ENCODE data around the gene ITPR2. TPM values are rescaled to one million over a fixed set of nuclear protein-coding genes. Genes with fewer than 3 reads are reported as not detected.

Gene ITPR2
- total RNA-seq, 1 experiment from 2014 or later = 26.0 TPM

- Histone ChIP-seq H2AFZ (no peak overlapping the region), H3K4me1 (replicated peaks; ENCODE audit: insufficient read depth) (peaks cover 22% of the 10 kb centered on the region), H3K9me2 (ENCODE audit: insufficient read depth) (no peaks in the 10 kb centered on the region), H3K27ac (no peak overlapping the region), H3K4me3 (no peak overlapping the region), H3F3A (ENCODE audit: insufficient read depth, low read depth) (no peaks in the 10 kb centered on the region), H3K36me3 (ENCODE audit: low read depth) (no peaks in the 10 kb centered on the region), H4K20me1 (ENCODE audit: insufficient read depth) (no peaks in the 10 kb centered on the region; the same call in 1 of the 2 replicates), H3K27me3 (ENCODE audit: insufficient read depth, low read depth) (no peaks in the 10 kb centered on the region), H3K4me2 (no peak overlapping the region), H3K9me3 (ENCODE audit: insufficient read depth, low read depth) (no peaks in the 10 kb centered on the region), H3K79me2 (ENCODE audit: low read depth) (no peaks in the 10 kb centered on the region)
- TF ChIP-seq, protein P1, sequence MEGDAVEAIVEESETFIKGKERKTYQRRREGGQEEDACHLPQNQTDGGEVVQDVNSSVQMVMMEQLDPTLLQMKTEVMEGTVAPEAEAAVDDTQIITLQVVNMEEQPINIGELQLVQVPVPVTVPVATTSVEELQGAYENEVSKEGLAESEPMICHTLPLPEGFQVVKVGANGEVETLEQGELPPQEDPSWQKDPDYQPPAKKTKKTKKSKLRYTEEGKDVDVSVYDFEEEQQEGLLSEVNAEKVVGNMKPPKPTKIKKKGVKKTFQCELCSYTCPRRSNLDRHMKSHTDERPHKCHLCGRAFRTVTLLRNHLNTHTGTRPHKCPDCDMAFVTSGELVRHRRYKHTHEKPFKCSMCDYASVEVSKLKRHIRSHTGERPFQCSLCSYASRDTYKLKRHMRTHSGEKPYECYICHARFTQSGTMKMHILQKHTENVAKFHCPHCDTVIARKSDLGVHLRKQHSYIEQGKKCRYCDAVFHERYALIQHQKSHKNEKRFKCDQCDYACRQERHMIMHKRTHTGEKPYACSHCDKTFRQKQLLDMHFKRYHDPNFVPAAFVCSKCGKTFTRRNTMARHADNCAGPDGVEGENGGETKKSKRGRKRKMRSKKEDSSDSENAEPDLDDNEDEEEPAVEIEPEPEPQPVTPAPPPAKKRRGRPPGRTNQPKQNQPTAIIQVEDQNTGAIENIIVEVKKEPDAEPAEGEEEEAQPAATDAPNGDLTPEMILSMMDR (conservative IDR thresholded peaks at IDR 0.05) = no peak
- TF ChIP-seq EZH2 (IDR thresholded peaks at IDR 0.05; ENCODE audit: low read depth) = no peak
- BruUV-seq (replicated peaks) = no TSS peak
- no peak for DNase-seq
- CTCF ChIA-PET = interaction anchor here (0.5 kb wide), 1 partner anchor 14 kb away, joined by 10 read pairs; no protein-coding TSS in a partner anchor
- POLR2A ChIA-PET (ENCODE audit: unreplicated experiment) = no interaction called here
- intact Hi-C loops (cut with micrococcal nuclease; ENCODE audit: unreplicated experiment) = no loop called here
These were observed 433.6 kb downstream of the ITPR2 start for GRCh38 chr12:26399381-26399780.

DNA sequence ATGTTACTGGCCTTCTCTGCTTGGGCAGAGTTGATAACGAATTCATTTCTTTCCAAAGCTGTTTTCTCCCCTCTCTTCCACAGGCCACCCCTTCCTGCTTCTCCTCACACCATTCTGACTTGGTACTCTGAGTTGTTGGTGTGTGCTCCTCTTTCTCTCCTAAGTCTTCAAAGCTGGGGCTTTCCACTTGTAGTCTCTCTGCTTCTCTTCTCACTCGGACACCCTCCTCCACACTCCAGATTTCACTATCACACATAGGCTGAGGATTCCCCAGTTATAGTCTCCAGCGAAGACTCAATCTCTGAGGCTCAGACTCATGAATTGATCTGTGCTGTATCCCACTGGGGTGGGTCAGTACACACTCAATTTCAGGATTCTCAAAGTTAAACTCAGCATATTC, 436.6 kb downstream of the ITPR2 start:
- no peak overlapping the region for H3K27ac ChIP-seq
- TF ChIP-seq EZH2 (IDR thresholded peaks at IDR 0.05; ENCODE audit: low read depth) = no peak
- TF ChIP-seq, protein P1 (conservative IDR thresholded peaks at IDR 0.05) = no peak
- ChIA-PET CTCF (interaction anchor here (0.7 kb wide), 1 partner anchor 48 kb away, joined by 3 read pairs; no protein-coding TSS in a partner anchor), POLR2A (ENCODE audit: unreplicated experiment) (no interaction called here)
- no peaks in the 10 kb centered on the region for H3K36me3 ChIP-seq (ENCODE audit: low read depth)
- DNase-seq = no peak
- no peaks in the 10 kb centered on the region for H3K27me3 ChIP-seq (ENCODE audit: insufficient read depth, low read depth)
- no peak overlapping the region for H3K4me3 ChIP-seq
- no peaks in the 10 kb centered on the region; the same call in 1 of the 2 replicates for H4K20me1 ChIP-seq (ENCODE audit: insufficient read depth)
- no peak overlapping the region for H2AFZ ChIP-seq
- no peaks in the 10 kb centered on the region for H3F3A ChIP-seq (ENCODE audit: insufficient read depth, low read depth)
- intact Hi-C loops (cut with micrococcal nuclease; ENCODE audit: unreplicated experiment) = no loop called here
- H3K79me2 ChIP-seq (ENCODE audit: low read depth) = no peaks in the 10 kb centered on the region
- no peaks in the 10 kb centered on the region for H3K9me3 ChIP-seq (ENCODE audit: insufficient read depth, low read depth)
- H3K4me1 ChIP-seq (replicated peaks; ENCODE audit: insufficient read depth) = peaks cover under 1% of the 10 kb centered on the region; the same call in 1 of the 2 replicates
- no TSS peak for BruUV-seq (replicated peaks)
- no peaks in the 10 kb centered on the region for H3K9me2 ChIP-seq (ENCODE audit: insufficient read depth)
- no peak overlapping the region for H3K4me2 ChIP-seq

DNA sequence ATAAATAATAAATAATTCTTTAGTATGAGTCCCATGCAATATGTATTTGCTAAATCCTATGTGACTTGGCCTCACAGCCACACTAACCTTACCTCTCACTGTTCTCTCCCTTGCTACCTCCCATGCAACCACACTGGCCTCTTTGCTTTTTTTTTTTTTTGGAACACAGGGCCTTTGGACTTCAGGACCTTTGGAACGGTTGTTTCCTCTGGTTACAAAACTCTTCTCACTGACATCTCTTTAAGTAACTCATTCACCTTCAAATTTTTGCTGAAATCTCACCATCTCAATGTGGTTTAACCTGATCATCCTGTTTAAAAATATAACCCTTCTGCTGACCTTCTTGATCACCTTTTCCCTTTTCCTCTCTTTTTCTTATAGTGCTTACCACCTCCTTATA, 443.7 kb downstream of the ITPR2 start:
- POLR2A ChIA-PET (ENCODE audit: unreplicated experiment) = no interaction called here
- Histone ChIP-seq H3K4me3 (no peak overlapping the region), H3K4me2 (peak overlapping the region; percentile 4; the same call in 1 of the 2 replicates), H3K9me2 (ENCODE audit: insufficient read depth) (0 out of 2 replicates have a peak, but pooled peaks cover 3% of the 10 kb centered on the region), H3K27ac (no peak overlapping the region), H3K36me3 (ENCODE audit: low read depth) (0 out of 2 replicates have a peak, but pooled peaks cover 6% of the 10 kb centered on the region), H4K20me1 (ENCODE audit: insufficient read depth) (no peaks in the 10 kb centered on the region), H3K27me3 (ENCODE audit: insufficient read depth, low read depth) (no peaks in the 10 kb centered on the region), H3F3A (ENCODE audit: insufficient read depth, low read depth) (no peaks in the 10 kb centered on the region), H3K9me3 (ENCODE audit: insufficient read depth, low read depth) (no peaks in the 10 kb centered on the region), H2AFZ (no peak overlapping the region), H3K4me1 (replicated peaks; ENCODE audit: insufficient read depth) (peaks cover 13% of the 10 kb centered on the region), H3K79me2 (ENCODE audit: low read depth) (no peaks in the 10 kb centered on the region)
- no TSS peak for BruUV-seq (replicated peaks)
- TF ChIP-seq, protein P1 (conservative IDR thresholded peaks at IDR 0.05) = no peak
- TF ChIP-seq EZH2 (IDR thresholded peaks at IDR 0.05; ENCODE audit: low read depth) = no peak
- intact Hi-C loops (cut with micrococcal nuclease; ENCODE audit: unreplicated experiment) = no loop called here
- peak in 1 of 2 experiments; percentile 43 for DNase-seq
- CTCF ChIA-PET = no interaction called here

Data from PC-9 (cell line).